HG02571 (cell line): ENCODE results near the gene BBX.

ENCODE experiments used
- ATAC-seq: cut with Tn5 transposase; IDR thresholded peaks from one replicate; pipeline ENCODE4 v1.9.1; 2021; ENCODE audit warnings: mild to moderate bottlenecking, moderate library complexity; ENCODE audit not compliant: unreplicated experiment

Gene BBX

DNA sequence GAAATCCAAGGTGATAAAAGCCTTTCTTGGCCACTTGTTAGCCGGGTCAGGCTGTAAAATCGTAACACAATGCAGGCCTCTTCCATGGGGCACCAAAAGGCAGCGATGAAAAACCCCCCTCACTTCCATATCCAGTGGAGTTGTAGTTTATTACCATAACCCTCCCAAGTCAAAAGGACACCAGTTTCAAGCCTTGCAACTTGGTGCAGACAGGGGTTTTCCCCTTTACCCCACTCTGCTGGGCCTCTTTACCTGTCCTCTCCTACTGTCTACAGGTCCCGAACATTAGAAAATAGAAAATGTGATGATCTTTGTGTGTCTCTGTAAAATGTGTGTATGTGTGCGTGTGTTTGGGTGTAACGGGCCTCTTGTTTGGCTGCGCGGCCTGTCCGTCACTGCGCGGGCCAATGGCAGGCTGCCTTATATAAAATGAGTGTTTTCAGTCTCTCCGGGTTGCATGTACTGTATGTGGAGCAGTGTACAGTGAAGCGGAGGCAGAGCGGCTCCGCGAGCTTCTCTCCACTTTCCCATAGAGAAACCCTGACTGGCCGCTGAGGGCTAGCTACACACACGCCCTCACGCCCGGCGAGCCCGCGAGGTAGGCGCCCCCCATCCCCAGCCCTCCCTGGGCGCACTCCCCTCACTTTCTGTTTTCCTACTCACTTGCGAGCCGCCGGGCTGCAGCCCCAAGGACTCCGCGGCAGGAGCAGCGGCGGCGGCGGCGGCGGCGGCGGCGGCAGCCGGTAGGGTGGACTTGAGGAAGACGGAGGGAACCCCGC is at the start of gene BBX:
Gene BBX (plus strand): TSS at position 453 of the 779 bp plus-strand sequence. CDS start 187,499 bp downstream, outside the sequence.
- ATAC-seq, result peak; percentile 93

DNA sequence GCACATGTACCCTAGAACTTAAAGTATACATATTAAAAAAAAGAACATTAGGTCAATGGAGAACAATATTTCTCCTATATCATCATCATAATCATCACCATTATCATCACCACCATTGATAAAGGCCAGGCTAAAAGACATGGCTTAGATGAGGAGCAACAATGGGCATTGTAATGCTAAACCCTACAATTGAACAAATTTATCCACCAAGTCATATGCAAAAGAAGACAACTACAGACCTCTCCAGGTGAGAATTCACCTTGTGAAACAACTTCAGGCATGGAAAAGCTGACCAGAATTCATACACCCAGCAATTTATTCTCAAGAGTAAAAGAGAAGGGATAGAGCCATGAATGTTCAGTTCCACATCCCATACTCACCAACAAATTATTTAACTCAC is 46.3 kb upstream of the BBX start:
- ATAC-seq, result no peak

DNA sequence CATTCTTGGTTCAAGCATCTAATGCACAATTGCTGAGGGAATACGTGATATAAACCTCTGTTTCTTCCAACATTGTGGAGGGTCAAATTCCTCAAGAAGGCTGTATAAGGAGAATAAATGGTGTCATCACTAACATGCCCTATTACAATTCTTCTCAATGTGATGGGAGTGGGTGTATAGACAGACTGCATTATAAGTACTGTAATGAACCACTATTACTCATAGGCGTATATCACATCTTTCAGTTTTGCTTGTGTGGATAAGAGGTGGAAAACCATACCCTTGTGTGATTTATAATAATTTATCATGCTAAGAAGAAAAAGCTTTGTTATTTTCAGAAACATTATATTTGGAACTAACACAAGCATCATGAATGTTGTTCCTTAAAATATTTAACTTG is 35.3 kb upstream of the BBX start:
- ATAC-seq, result no peak

GRCh38 chr3:107488942-107489341 is 33.8 kb upstream of the BBX start:
- no peak for ATAC-seq

DNA sequence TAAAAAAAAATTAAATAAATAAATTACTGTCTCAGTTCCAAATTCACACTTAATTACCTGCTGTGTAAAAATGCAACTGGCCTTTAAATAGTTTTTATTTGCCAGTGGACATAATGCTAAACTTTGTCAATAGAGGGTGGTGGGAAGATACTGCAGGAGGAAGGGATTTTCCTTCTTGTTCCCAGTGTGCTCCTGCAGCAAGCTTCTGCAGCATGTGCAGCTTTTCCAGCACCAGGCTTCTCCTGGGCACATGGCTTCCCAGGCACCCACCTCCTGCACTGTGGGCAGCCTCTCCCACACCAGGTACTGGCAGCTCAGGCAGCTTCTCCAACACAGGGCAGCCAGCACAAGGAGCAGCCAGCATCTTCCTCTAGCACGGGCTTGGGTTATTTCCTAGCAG is 29.6 kb upstream of the BBX start:
- ATAC-seq, result no peak

- no peak for ATAC-seq
Measured at GRCh38 chr3:107496855-107497254, 25.9 kb upstream of the BBX start.

GRCh38 chr3:107498646-107499045 is 24.1 kb upstream of the BBX start:
- no peak for ATAC-seq

GRCh38 chr3:107506458-107506857 is 16.3 kb upstream of the BBX start:
- ATAC-seq, result no peak

- ATAC-seq, result no peak
Measured at GRCh38 chr3:107508331-107508730, 14.4 kb upstream of the BBX start.

DNA sequence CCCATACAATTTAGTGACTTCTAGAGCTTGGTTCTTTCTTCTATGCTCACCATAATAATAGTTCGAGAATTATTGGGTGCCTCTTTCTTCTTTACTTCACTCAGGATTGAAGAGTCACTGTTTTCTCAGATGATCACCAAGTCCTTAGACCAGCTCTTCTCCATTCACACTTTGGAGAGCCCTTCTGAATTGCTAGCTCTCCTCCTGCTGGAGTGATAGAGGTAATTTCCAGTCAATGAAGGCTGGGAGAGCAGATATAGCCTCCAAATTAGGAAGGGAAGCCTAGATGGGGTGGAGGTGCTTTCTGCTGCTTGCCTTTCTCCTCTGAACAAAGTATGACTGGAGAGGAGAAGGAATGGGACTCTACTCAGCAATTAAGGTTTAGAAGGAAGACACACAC is 10.7 kb upstream of the BBX start:
- ATAC-seq, result no peak

- no peak for ATAC-seq
Measured at GRCh38 chr3:107514453-107514852, 8.3 kb upstream of the BBX start.

- ATAC-seq, result no peak
Measured at GRCh38 chr3:107516475-107516874, 6.3 kb upstream of the BBX start.

- ATAC-seq, result no peak
Measured at GRCh38 chr3:107520535-107520934, 2.2 kb upstream of the BBX start.

GRCh38 chr3:107521469-107522059 is 1.2 kb upstream of the BBX start:
- no peak for ATAC-seq

DNA sequence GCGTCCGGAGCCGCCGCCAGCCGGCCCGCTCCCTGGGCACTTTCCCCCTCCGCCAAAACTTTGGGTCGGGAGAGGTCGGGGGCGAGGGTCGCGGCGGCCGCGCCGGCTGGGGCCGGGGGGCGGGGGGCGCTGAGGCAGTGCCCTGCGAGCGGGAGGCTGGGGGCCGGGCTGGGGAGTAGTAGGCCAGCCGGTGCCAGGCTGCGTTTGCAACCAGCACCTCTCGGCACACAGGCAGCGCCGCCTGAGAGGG is 452 bp downstream of the BBX start:
- peak; percentile 29 for ATAC-seq

GRCh38 chr3:107523539-107524325 is 970 bp downstream of the BBX start:
- ATAC-seq, result peak; percentile 26

DNA sequence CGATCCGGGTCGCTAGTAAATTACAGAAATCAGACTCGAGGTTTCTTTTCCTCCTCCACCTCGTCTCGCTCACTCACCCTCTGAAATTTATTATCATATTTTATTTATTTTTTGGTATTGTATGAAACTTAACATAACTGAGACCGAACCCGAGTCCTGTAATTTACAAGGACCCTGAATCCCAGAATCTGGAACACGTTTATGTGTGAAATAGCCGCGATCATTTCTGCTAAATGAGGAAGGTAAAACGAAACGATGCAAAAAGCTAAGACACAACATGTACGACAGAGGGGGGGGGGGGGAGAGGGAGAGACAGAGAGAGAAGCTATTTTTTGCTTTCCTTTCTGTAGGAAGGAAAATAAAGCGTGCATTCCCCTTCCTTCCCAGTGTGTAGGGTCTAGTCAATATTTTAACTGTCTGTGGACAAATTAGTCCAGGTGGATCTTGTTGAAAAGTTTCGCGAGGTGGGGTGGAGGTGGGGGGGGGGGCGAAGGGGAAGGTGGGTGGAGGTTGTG is 1.6 kb downstream of the BBX start:
- ATAC-seq, result no peak

DNA sequence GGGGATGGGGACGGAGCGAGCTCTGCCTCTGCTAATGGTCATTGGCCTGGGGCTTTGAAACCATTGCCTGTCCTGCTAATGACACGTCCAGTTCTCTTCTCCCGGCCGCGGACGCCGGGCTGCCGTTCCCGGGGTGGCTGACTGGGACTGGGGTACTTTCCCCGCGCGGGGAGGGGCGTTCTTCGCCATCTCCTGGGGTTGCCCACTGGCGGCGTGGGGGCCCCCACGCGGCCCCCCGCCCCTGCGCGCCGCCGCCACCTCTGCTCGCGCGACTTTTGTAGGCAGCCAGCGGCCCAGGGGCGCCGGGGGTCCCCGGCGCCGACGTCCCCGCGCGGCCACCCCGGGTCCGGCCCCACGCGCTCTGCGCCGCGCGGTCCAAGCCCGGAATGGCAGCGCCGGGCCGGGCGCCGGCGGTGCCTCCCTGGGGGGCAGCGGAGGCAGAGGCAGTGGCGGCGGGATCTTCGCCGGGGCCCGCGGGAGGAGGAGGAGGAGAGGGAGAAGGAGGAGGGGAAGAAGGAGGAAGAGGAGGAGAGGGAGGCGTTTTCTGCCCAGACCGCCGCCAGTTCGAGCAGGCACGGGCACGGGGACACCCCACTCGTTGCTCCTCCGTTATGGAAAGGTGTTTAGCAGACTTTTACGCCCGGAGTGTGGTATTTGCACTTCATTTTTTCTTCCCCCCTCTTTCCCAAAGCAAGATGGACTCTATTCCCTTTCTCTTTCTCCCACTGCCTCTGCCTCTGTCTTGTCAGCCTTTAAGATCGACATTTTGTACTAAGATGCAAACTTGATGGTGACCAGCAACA is 2.3 kb downstream of the BBX start:
- ATAC-seq, result no peak

- ATAC-seq, result no peak
Measured at GRCh38 chr3:107525644-107526305, 3.0 kb downstream of the BBX start.

DNA sequence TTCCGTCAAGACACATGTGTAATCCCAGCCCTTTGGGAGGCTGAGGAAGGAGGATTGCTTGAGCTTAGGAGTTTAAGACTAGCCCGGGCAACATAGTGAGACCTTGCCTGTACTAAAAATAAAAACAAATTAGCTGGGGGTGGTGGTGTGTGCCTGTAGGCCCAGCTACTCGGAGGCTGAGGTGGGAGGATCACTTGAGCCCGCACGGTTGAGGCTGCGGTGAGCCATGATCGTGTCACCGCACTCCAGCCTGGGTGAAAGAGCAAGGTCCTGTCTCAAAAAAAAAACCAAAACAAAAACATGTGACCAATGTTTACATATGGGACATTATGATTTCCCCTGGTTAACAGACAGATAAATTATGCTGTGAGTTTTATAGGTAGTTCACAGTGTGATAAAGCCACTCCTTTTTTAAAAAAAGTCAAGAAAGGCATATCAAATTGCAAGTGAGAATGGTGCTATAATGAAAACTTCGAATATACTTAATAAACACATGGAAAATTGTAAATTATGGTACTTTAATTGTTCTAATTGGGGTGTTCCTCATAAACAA is 9.2 kb downstream of the BBX start:
- ATAC-seq, result no peak
